Karpas-422 (cell line): ENCODE data around the gene MRPL30. TPM values are rescaled to one million over a fixed set of nuclear protein-coding genes. Genes with fewer than 3 reads are reported as not detected.
"Not testable (repeated sequence)": the region's sequence is repeated elsewhere in the genome, so short reads cannot be mapped to it uniquely, and the experiment has no call there.

Source experiments
- DNase-seq: peaks from one replicate; pipeline ENCODE4 v3.0.0-alpha.2; 2015
- H2AFZ ChIP-seq: fragments of 200-600 bp; sonication (generic); 2 replicates; pipeline ENCODE4 v1.6.1; 2014; ENCODE audit warnings: antibody characterized with exemption, low read length, mixed read lengths
- H3K27ac ChIP-seq: fragments of 200-600 bp; sonication (generic); 2 replicates; pipeline ENCODE4 v1.5.1; 2014; ENCODE audit warnings: mild to moderate bottlenecking, low read length, moderate library complexity
- H3K27me3 ChIP-seq: fragments of 200-600 bp; sonication (generic); 2 replicates; pipeline ENCODE4 v1.6.1; 2014; ENCODE audit warnings: low read length, mixed read lengths
- H3K36me3 ChIP-seq: fragments of 200-600 bp; sonication (generic); 2 replicates; pipeline ENCODE4 v1.6.1; 2014; ENCODE audit warnings: low read length, mixed read lengths; ENCODE audit not compliant: insufficient read depth
- H3K4me1 ChIP-seq: fragments of 200-600 bp; sonication (generic); 2 replicates; pipeline ENCODE4 v1.6.1; 2014; ENCODE audit warnings: mild to moderate bottlenecking, low read length, mixed read lengths
- H3K4me2 ChIP-seq: fragments of 200-600 bp; sonication (generic); 2 replicates; pipeline ENCODE4 v1.6.1; 2014; ENCODE audit warnings: low read length, low read depth, mild to moderate bottlenecking; ENCODE audit not compliant: poor library complexity, severe bottlenecking
- H3K4me3 ChIP-seq: fragments of 200-600 bp; sonication (generic); 2 replicates; pipeline ENCODE4 v1.5.1; 2014; ENCODE audit warnings: mild to moderate bottlenecking, antibody characterized with exemption, low read length, mixed read lengths
- H3K79me2 ChIP-seq: fragments of 200-600 bp; sonication (generic); 2 replicates; pipeline ENCODE4 v1.6.1; 2014; ENCODE audit warnings: mild to moderate bottlenecking, low read length, mixed read lengths
- H3K9ac ChIP-seq: fragments of 200-600 bp; sonication (generic); 2 replicates; pipeline ENCODE4 v1.6.0; 2014; ENCODE audit warnings: low read length
- H3K9me2 ChIP-seq: fragments of 200-600 bp; sonication (generic), shearing (Covaris generic); replicated peaks from 2 replicates; pipeline ENCODE4 v1.6.0; 2014; ENCODE audit warnings: mild to moderate bottlenecking, low read length, moderate library complexity; ENCODE audit not compliant: insufficient read depth
- H3K9me3 ChIP-seq: fragments of 300-700, 200-600 bp; sonication (generic); 2 replicates; pipeline ENCODE4 v1.6.1; 2014; ENCODE audit warnings: low read length, mixed read lengths
- H4K20me1 ChIP-seq: fragments of 200-600 bp; sonication (generic); 2 replicates; pipeline ENCODE4 v1.6.1; 2014; ENCODE audit warnings: mild to moderate bottlenecking, antibody characterized with exemption, low read length, low read depth; ENCODE audit not compliant: insufficient read depth
- total RNA-seq: library from RNA; depleted of rRNA; stranded (reverse); fragments of >200 nt; shearing (Covaris generic); gene quantifications from 2 replicates; pipeline ENCODE4 v1.2.3, GENCODE V29; 2014; ENCODE audit warnings: low replicate concordance; rRNA removed

The MRPL30 gene
- 32.1 and 47.1 TPM in 2 replicates for total RNA-seq

- no peaks in the 10 kb centered on the region for H3K27me3 ChIP-seq
- peak within 1 kb of the TSS; percentile 88 for H3K9ac ChIP-seq
- H3K4me2 ChIP-seq, result peak within 1 kb of the TSS; percentile 83
- H2AFZ ChIP-seq, result peak within 1 kb of the TSS; percentile 57; the same call in 1 of the 2 replicates
- DNase-seq, result peak; percentile 97
- H3K9me3 ChIP-seq, result no peaks in the 10 kb centered on the region
- peak within 1 kb of the TSS; percentile 97 for H3K4me3 ChIP-seq
- peak within 1 kb of the TSS; percentile 36; the same call in 1 of the 2 replicates for H3K27ac ChIP-seq
- H3K9me2 ChIP-seq, result no peaks in the 10 kb centered on the region
- H4K20me1 ChIP-seq, result no peaks in the 10 kb centered on the region
- peaks cover 96% of the 10 kb centered on the region for H3K79me2 ChIP-seq
- peaks cover 35% of the 10 kb centered on the region for H3K4me1 ChIP-seq
- H3K36me3 ChIP-seq, result peaks cover 4% of the 10 kb centered on the region; the same call in 1 of the 2 replicates
These were observed at the start of gene MRPL30, which contains the start of gene MITD1 for GRCh38 chr2:99180755-99181623. TSS of gene MRPL30 (plus strand) at chr2:99181184. CDS start at chr2:99186204, 5,020 bp downstream. TSS of gene MITD1 (minus strand) at chr2:99181058. CDS start at chr2:99180981, 77 bp downstream.

- not testable (repeated sequence) for H3K9me3 ChIP-seq, H2AFZ ChIP-seq, H3K9ac ChIP-seq, H3K4me2 ChIP-seq, H3K36me3 ChIP-seq, H3K27ac ChIP-seq, H3K9me2 ChIP-seq, H3K79me2 ChIP-seq, H3K4me3 ChIP-seq, H3K27me3 ChIP-seq, H3K4me1 ChIP-seq, DNase-seq, H4K20me1 ChIP-seq
These were observed 45.9 kb upstream of the MRPL30 start for GRCh38 chr2:99135044-99135556.

GRCh38 chr2:99139003-99139402 lies 42.0 kb upstream of the MRPL30 start:
- Histone ChIP-seq H3K79me2 (no peaks in the 10 kb centered on the region), H2AFZ (no peak overlapping the region), H3K4me1 (peaks cover 20% of the 10 kb centered on the region), H3K36me3 (no peaks in the 10 kb centered on the region), H3K27me3 (no peaks in the 10 kb centered on the region), H3K4me3 (no peak overlapping the region), H3K9me2 (no peaks in the 10 kb centered on the region), H3K9ac (no peak overlapping the region), H3K27ac (no peak overlapping the region), H3K4me2 (no peak overlapping the region), H3K9me3 (no peaks in the 10 kb centered on the region), H4K20me1 (no peaks in the 10 kb centered on the region)
- no peak for DNase-seq

- Histone ChIP-seq H3K4me2 (peak overlapping the region; percentile 94), H2AFZ (peak overlapping the region; percentile 90), H3K9ac (peak overlapping the region; percentile 74), H3K9me2 (no peaks in the 10 kb centered on the region), H3K4me1 (peaks cover 29% of the 10 kb centered on the region), H3K27ac (no peak overlapping the region), H3K27me3 (no peaks in the 10 kb centered on the region), H4K20me1 (no peaks in the 10 kb centered on the region), H3K79me2 (no peaks in the 10 kb centered on the region), H3K36me3 (no peaks in the 10 kb centered on the region), H3K4me3 (peak overlapping the region; percentile 76), H3K9me3 (no peaks in the 10 kb centered on the region)
- no peak for DNase-seq
These were observed 40.7 kb upstream of the MRPL30 start for GRCh38 chr2:99140056-99140859.

- DNase-seq, result no peak
- Histone ChIP-seq H3K36me3 (no peaks in the 10 kb centered on the region), H3K4me3 (peak overlapping the region; percentile 76), H3K79me2 (no peaks in the 10 kb centered on the region), H3K9me3 (no peaks in the 10 kb centered on the region), H3K4me1 (peaks cover 29% of the 10 kb centered on the region), H3K9me2 (no peaks in the 10 kb centered on the region), H3K9ac (peak overlapping the region; percentile 74), H2AFZ (peak overlapping the region; percentile 90), H3K27me3 (no peaks in the 10 kb centered on the region), H4K20me1 (no peaks in the 10 kb centered on the region), H3K27ac (no peak overlapping the region), H3K4me2 (peak overlapping the region; percentile 94)
These were observed 40.2 kb upstream of the MRPL30 start for GRCh38 chr2:99140860-99141109.

GRCh38 chr2:99141110-99142108 lies 39.6 kb upstream of the MRPL30 start, which contains the start of gene C2orf15:
TSS of gene C2orf15 (plus strand) at chr2:99141707. CDS start at chr2:99150559, 8,852 bp downstream.
- peak; percentile 97 for DNase-seq
- Histone ChIP-seq H3K27ac (0 out of 2 replicates have a peak within 1 kb of the TSS, but pooled peaks have one; percentile 25), H3K4me1 (peaks cover 29% of the 10 kb centered on the region), H3K36me3 (no peaks in the 10 kb centered on the region), H4K20me1 (no peaks in the 10 kb centered on the region), H3K9me2 (no peaks in the 10 kb centered on the region), H3K9ac (peak within 1 kb of the TSS; percentile 74), H3K4me2 (peak within 1 kb of the TSS; percentile 94), H2AFZ (peak within 1 kb of the TSS; percentile 90), H3K79me2 (no peaks in the 10 kb centered on the region), H3K27me3 (no peaks in the 10 kb centered on the region), H3K4me3 (peak within 1 kb of the TSS; percentile 76), H3K9me3 (no peaks in the 10 kb centered on the region)

GRCh38 chr2:99150706-99151105 lies 30.3 kb upstream of the MRPL30 start:
- Histone ChIP-seq H3K36me3 (no peaks in the 10 kb centered on the region), H3K4me2 (no peak overlapping the region), H3K9ac (no peak overlapping the region), H2AFZ (no peak overlapping the region), H3K4me3 (no peak overlapping the region), H3K27me3 (no peaks in the 10 kb centered on the region), H3K27ac (no peak overlapping the region), H3K9me2 (no peaks in the 10 kb centered on the region), H3K4me1 (peaks cover 24% of the 10 kb centered on the region), H4K20me1 (no peaks in the 10 kb centered on the region), H3K9me3 (no peaks in the 10 kb centered on the region), H3K79me2 (peaks cover 12% of the 10 kb centered on the region)
- DNase-seq, result no peak
